NCI-H1105 (cell line): ENCODE measurements around the gene FAM110D.

ENCODE experiments used
- DNase-seq: peaks from one replicate; lab custom pipeline; 2025; lab: John Stamatoyannopoulos, UW

Gene FAM110D

GRCh38 chr1:26163684-26164035 is 4.8 kb downstream of the FAM110D start:
- no peak for DNase-seq

- no peak for DNase-seq
Measured at GRCh38 chr1:26164036-26164860, 5.4 kb downstream of the FAM110D start.

- DNase-seq: no peak
Measured at GRCh38 chr1:26164861-26165842, 6.3 kb downstream of the FAM110D start.

- DNase-seq: no peak
Measured at GRCh38 chr1:26166719-26167281, 7.9 kb downstream of the FAM110D start.

- DNase-seq: peak; percentile 26
Measured at GRCh38 chr1:26168410-26169197, 9.7 kb downstream of the FAM110D start, which contains the start of gene C1orf232. Gene C1orf232 (minus strand): TSS chr1:26168963. CDS start chr1:26168499, 464 bp downstream.

- DNase-seq: no peak
Measured at GRCh38 chr1:26169198-26169554, 10.3 kb downstream of the FAM110D start.

GRCh38 chr1:26169669-26170471 is 11.0 kb downstream of the FAM110D start, which contains the start of gene ZNF593:
Gene ZNF593 (plus strand): TSS chr1:26169908. CDS start chr1:26169984, 76 bp downstream.
- peak; percentile 85 for DNase-seq

- DNase-seq: no peak
Measured at GRCh38 chr1:26170472-26170821, 11.6 kb downstream of the FAM110D start.

- DNase-seq: no peak
Measured at GRCh38 chr1:26171084-26172072, 12.5 kb downstream of the FAM110D start, which contains the start of gene ZNF593OS. Gene ZNF593OS (minus strand): TSS chr1:26171832. CDS start chr1:26171661, 171 bp downstream.

- DNase-seq: no peak
Measured at GRCh38 chr1:26175346-26175745, 16.5 kb downstream of the FAM110D start.

GRCh38 chr1:26177182-26177684 is 18.4 kb downstream of the FAM110D start, which contains the start of gene CNKSR1:
Gene CNKSR1 (plus strand): TSS chr1:26177491. CDS start chr1:26177548, 57 bp downstream.
- DNase-seq: no peak

GRCh38 chr1:26180010-26180506 is 21.2 kb downstream of the FAM110D start:
- no peak for DNase-seq

GRCh38 chr1:26181586-26182382 is 22.9 kb downstream of the FAM110D start:
- no peak for DNase-seq

GRCh38 chr1:26182383-26182696 is 23.5 kb downstream of the FAM110D start:
- DNase-seq: no peak

- DNase-seq: no peak
Measured at GRCh38 chr1:26184086-26184485, 25.2 kb downstream of the FAM110D start.

GRCh38 chr1:26184883-26185282 is 26.0 kb downstream of the FAM110D start:
- no peak for DNase-seq

GRCh38 chr1:26187882-26188281 is 29.0 kb downstream of the FAM110D start:
- DNase-seq: no peak

GRCh38 chr1:26188477-26188876 is 29.6 kb downstream of the FAM110D start:
- no peak for DNase-seq
